HCT116 (cell line): ENCODE results near the gene ADI1. TPM values are rescaled to one million over a fixed set of nuclear protein-coding genes. Genes with fewer than 3 reads are reported as not detected.

ENCODE experiments used
- ATAC-seq: fragments of 200-7000 bp; cut with Tn5 transposase; 2 replicates; pipeline ENCODE4 v1.9.1; 2020; ENCODE audit warnings: mild to moderate bottlenecking, moderate library complexity
- BruUV-seq: library from RNA; stranded (reverse); fragments of 400-500 nt; replicated peaks from 2 replicates; lab custom pipeline; 2021; lab: Mats Ljungman, UMichigan
- CTCF ChIA-PET: fragments of 300-600 bp; sonication (Branson Sonifier 250); formaldehyde crosslinking; loops from one replicate; lab custom pipeline; 2021; ENCODE audit warnings: antibody characterized with exemption; lab: Charles Lee
- POLR2A ChIA-PET: fragments of 300-600, 350-600 bp; sonication (Branson Sonifier 250); formaldehyde crosslinking; loops from one replicate; lab custom pipeline; 2021; ENCODE audit warnings: antibody characterized with exemption; lab: Charles Lee
- RAD21 ChIA-PET, 2 experiments: fragments of 300-600 bp; sonication (Branson Sonifier 250); formaldehyde crosslinking; loops; one replicate each; lab custom pipeline; 2023; ENCODE audit warnings: low total read pairs in 2 of 2; ENCODE audit not compliant: uncharacterized antibody in 2 of 2, unreplicated experiment in 2 of 2, low non-redundant PET in 1 of 2; lab: Charles Lee
- DNase-seq: peaks from one replicate; pipeline ENCODE4 v3.0.0-alpha.2; 2010; ENCODE audit warnings: low read depth, low spot score
- H2AFZ ChIP-seq: fragments of 200-600 bp; shearing (Covaris generic), sonication (generic); 2 replicates; pipeline ENCODE4 v1.6.1; 2017; ENCODE audit warnings: low read depth, mixed run types, mixed read lengths, antibody characterized with exemption, low read length; ENCODE audit not compliant: poor library complexity, severe bottlenecking
- H3K27ac ChIP-seq: 2 replicates; pipeline ENCODE4 v1.5.1; 2012; ENCODE audit warnings: low read depth, low read length
- H3K27me3 ChIP-seq: fragments of 200-600 bp; sonication (generic); 2 replicates; pipeline ENCODE4 v1.6.1; 2016; ENCODE audit warnings: mixed run types, low read length, mixed read lengths; ENCODE audit not compliant: insufficient read depth
- H3K36me3 ChIP-seq, 2 experiments: fragments of 200-500 bp in 1 of 2; fragments of 200-600 bp in 1 of 2; sonication (Bioruptor generic) in 1 of 2; sonication (generic) in 1 of 2; 2 replicates each; pipeline versions ENCODE4 v1.5.1 to v1.6.1; 2014 to 2016; ENCODE audit warnings: low read length in 2 of 2, inconsistent platforms in 1 of 2, mixed read lengths in 1 of 2, mixed run types in 1 of 2; ENCODE audit not compliant: insufficient read depth in 2 of 2, control insufficient read depth in 1 of 2
- H3K4me1 ChIP-seq, 2 experiments: fragments of 200-600 bp in 1 of 2; sonication (generic) in 1 of 2; 2 replicates each; pipeline versions ENCODE4 v1.5.1 to v1.6.1; 2012 to 2017; ENCODE audit warnings: low read length in 2 of 2, inconsistent platforms in 1 of 2, mild to moderate bottlenecking in 1 of 2, mixed read lengths in 1 of 2, mixed run types in 1 of 2, moderate library complexity in 1 of 2; ENCODE audit not compliant: insufficient read depth in 2 of 2, control insufficient read depth in 1 of 2
- H3K4me2 ChIP-seq: fragments of 200-600 bp; sonication (generic); 2 replicates; pipeline ENCODE4 v1.6.1; 2017; ENCODE audit warnings: mixed run types, low read length, mixed read lengths
- H3K4me3 ChIP-seq, 2 experiments: fragments of 200-600 bp in 1 of 2; sonication (generic) in 1 of 2; replicated peaks in 1 of 2; 2 replicates each; pipeline ENCODE4 v1.5.1; 2011 to 2016; ENCODE audit warnings: low read length in 2 of 2, control low read depth in 1 of 2, low read depth in 1 of 2, mild to moderate bottlenecking in 1 of 2, mixed read lengths in 1 of 2, mixed run types in 1 of 2
- H3K79me2 ChIP-seq: fragments of 200-600 bp; sonication (generic); 2 replicates; pipeline ENCODE4 v1.6.1; 2017; ENCODE audit warnings: mild to moderate bottlenecking, mixed run types, low read length, moderate library complexity, mixed read lengths; ENCODE audit not compliant: insufficient read depth
- H3K9ac ChIP-seq: fragments of 200-600 bp; sonication (generic); 2 replicates; pipeline ENCODE4 v1.6.1; 2016; ENCODE audit warnings: low read length, mixed read lengths
- H3K9me2 ChIP-seq: fragments of 200-600 bp; sonication (generic), shearing (Covaris generic); 2 replicates; pipeline ENCODE4 v1.6.1; 2017; ENCODE audit warnings: mixed run types, mild to moderate bottlenecking, moderate library complexity; ENCODE audit not compliant: insufficient read depth
- H3K9me3 ChIP-seq, 2 experiments: fragments of 200-500 bp in 1 of 2; fragments of 200-600 bp in 1 of 2; sonication (Bioruptor generic) in 1 of 2; sonication (generic) in 1 of 2; 2 replicates each; pipeline ENCODE4 v1.6.1; 2014 to 2017; ENCODE audit warnings: low read length in 2 of 2, mixed read lengths in 2 of 2, inconsistent platforms in 1 of 2, low read depth in 1 of 2, mild to moderate bottlenecking in 1 of 2, mixed run types in 1 of 2, moderate library complexity in 1 of 2; ENCODE audit not compliant: control insufficient read depth in 1 of 2, insufficient read depth in 1 of 2
- H4K20me1 ChIP-seq: fragments of 200-600 bp; sonication (generic), shearing (Covaris generic); 2 replicates; pipeline ENCODE4 v1.6.1; 2017; ENCODE audit warnings: mixed run types, mild to moderate bottlenecking, moderate library complexity; ENCODE audit not compliant: insufficient read depth
- EZH2 ChIP-seq: fragments of 200-600 bp; sonication (generic); IDR thresholded peaks from 2 replicates; pipeline ENCODE4 v1.6.1; 2017; ENCODE audit warnings: antibody characterized with exemption, mixed run types
- EZH2phosphoT487 ChIP-seq: fragments of 200-600 bp; IDR thresholded peaks from 2 replicates; pipeline ENCODE4 v1.6.1; 2018; ENCODE audit warnings: antibody characterized with exemption, borderline replicate concordance
- RAD21 ChIP-seq: IDR thresholded peaks from 2 replicates; pipeline ENCODE4 v1.6.1; 2012; ENCODE audit warnings: low read depth, mild to moderate bottlenecking
- SIN3A ChIP-seq: IDR thresholded peaks from 2 replicates; pipeline ENCODE4 v1.6.1; 2012; ENCODE audit warnings: low read depth
- SRF ChIP-seq: IDR thresholded peaks from 2 replicates; pipeline ENCODE4 v1.6.1; 2012; ENCODE audit warnings: low read depth
- TCF7L2 ChIP-seq: IDR thresholded peaks from 2 replicates; pipeline ENCODE4 v1.7.0; 2011; ENCODE audit warnings: borderline replicate concordance, inconsistent platforms; ENCODE audit not compliant: insufficient read depth, insufficient read length; ENCODE audit errors: extremely low read depth
- ZFX ChIP-seq: fragments of 450-650 bp; IDR thresholded peaks from 2 replicates; pipeline ENCODE4 v1.6.1; 2017
- intact Hi-C: fragments of 100-400 bp; cut with micrococcal nuclease; formaldehyde crosslinking; loops from 2 replicates; pipeline ENCODE4 v1.10.0; 2022
- total RNA-seq: library from RNA; stranded (reverse); gene quantifications from one replicate; pipeline ENCODE4 v1.2.1, GENCODE V29; 2021; ENCODE audit not compliant: unreplicated experiment
- TF ChIP-seq, protein P1 (sequence below), 3 experiments: fragments of 200-600 bp in 1 of 3; sonication (generic) in 1 of 3; IDR thresholded peaks in 2 of 3; conservative IDR thresholded peaks in 1 of 3; 2 replicates each; pipeline ENCODE4 v1.5.1; 2012 to 2017; ENCODE audit warnings: low read depth in 2 of 3, low read length in 2 of 3, antibody characterized with exemption in 1 of 3, borderline replicate concordance in 1 of 3, control low read depth in 1 of 3, mild to moderate bottlenecking in 1 of 3, mixed read lengths in 1 of 3, mixed run types in 1 of 3, moderate library complexity in 1 of 3; ENCODE audit not compliant: insufficient read depth in 1 of 3
- TF ChIP-seq, protein P2 (sequence below): IDR thresholded peaks from 2 replicates; pipeline ENCODE4 v1.6.1; 2012; ENCODE audit warnings: low read depth

ADI1 gene
- total RNA-seq, 1 experiment from 2014 or later: 27.0 TPM

DNA sequence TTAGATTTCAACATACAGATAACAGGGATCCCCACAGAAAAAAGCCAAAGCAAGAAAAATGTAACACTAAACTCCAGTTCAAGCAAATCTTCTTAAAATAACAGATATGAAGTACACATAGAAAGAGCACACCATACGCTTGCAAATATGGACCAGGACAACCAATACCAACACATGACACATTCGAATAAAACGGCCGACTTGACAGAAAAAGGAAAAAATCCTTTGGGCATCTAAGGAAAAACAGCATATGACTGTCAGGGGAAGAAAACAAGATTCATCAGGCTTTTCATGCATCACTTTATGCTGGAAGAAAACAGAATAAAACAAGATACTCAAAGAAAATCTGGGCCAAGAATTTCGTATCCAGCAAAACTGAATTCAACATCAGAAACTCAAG is 22.8 kb upstream of the ADI1 start:
- Histone ChIP-seq H3K4me2 (no peak overlapping the region), H3K79me2 (peaks cover 48% of the 10 kb centered on the region), H3K4me3 (no peak overlapping the region), H3K27ac (no peak overlapping the region), H3K36me3 (peaks cover 37 to 51% of the 10 kb centered on the region in 2 experiments), H3K9ac (no peak overlapping the region), H3K4me1 (peaks cover 1 to 4% of the 10 kb centered on the region in 2 experiments; a peak in 3 of 4 replicates), H3K9me2 (no peaks in the 10 kb centered on the region), H3K9me3 (no peaks in the 10 kb centered on the region), H4K20me1 (0 out of 2 replicates have a peak, but pooled peaks cover 6% of the 10 kb centered on the region), H3K27me3 (no peaks in the 10 kb centered on the region), H2AFZ (no peak overlapping the region)
- intact Hi-C loops: no loop called here
- CTCF ChIA-PET: no interaction called here
- RAD21 ChIA-PET: no interaction called here
- DNase-seq (no peak), ATAC-seq (no peak)
- TSS peak; percentile 11 for BruUV-seq
- TF ChIP-seq SIN3A (no peak), ZFX (no peak), EZH2phosphoT487 (no peak), RAD21 (no peak), SRF (no peak), EZH2 (no peak), TCF7L2 (no peak)
- TF ChIP-seq, protein P1, sequence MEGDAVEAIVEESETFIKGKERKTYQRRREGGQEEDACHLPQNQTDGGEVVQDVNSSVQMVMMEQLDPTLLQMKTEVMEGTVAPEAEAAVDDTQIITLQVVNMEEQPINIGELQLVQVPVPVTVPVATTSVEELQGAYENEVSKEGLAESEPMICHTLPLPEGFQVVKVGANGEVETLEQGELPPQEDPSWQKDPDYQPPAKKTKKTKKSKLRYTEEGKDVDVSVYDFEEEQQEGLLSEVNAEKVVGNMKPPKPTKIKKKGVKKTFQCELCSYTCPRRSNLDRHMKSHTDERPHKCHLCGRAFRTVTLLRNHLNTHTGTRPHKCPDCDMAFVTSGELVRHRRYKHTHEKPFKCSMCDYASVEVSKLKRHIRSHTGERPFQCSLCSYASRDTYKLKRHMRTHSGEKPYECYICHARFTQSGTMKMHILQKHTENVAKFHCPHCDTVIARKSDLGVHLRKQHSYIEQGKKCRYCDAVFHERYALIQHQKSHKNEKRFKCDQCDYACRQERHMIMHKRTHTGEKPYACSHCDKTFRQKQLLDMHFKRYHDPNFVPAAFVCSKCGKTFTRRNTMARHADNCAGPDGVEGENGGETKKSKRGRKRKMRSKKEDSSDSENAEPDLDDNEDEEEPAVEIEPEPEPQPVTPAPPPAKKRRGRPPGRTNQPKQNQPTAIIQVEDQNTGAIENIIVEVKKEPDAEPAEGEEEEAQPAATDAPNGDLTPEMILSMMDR (IDR thresholded peaks at IDR 0.05 in 2 of 3, conservative IDR thresholded peaks at IDR 0.05 in 1 of 3; ENCODE audit: borderline replicate concordance in 1 of 3, insufficient read depth in 1 of 3, low read depth in 2 of 3, low read length in 2 of 3): no peak
- TF ChIP-seq, protein P2, sequence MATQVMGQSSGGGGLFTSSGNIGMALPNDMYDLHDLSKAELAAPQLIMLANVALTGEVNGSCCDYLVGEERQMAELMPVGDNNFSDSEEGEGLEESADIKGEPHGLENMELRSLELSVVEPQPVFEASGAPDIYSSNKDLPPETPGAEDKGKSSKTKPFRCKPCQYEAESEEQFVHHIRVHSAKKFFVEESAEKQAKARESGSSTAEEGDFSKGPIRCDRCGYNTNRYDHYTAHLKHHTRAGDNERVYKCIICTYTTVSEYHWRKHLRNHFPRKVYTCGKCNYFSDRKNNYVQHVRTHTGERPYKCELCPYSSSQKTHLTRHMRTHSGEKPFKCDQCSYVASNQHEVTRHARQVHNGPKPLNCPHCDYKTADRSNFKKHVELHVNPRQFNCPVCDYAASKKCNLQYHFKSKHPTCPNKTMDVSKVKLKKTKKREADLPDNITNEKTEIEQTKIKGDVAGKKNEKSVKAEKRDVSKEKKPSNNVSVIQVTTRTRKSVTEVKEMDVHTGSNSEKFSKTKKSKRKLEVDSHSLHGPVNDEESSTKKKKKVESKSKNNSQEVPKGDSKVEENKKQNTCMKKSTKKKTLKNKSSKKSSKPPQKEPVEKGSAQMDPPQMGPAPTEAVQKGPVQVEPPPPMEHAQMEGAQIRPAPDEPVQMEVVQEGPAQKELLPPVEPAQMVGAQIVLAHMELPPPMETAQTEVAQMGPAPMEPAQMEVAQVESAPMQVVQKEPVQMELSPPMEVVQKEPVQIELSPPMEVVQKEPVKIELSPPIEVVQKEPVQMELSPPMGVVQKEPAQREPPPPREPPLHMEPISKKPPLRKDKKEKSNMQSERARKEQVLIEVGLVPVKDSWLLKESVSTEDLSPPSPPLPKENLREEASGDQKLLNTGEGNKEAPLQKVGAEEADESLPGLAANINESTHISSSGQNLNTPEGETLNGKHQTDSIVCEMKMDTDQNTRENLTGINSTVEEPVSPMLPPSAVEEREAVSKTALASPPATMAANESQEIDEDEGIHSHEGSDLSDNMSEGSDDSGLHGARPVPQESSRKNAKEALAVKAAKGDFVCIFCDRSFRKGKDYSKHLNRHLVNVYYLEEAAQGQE: no peak
- POLR2A ChIA-PET: interaction anchor here (1.4 kb wide), 1 partner anchor 16 kb away, joined by 3 read pairs; the partner anchor contains the start of gene RNASEH1
